Activated effector memory CD4-positive, alpha-beta T cell treated with Interleukin-2 at 50 U/mL for 16 hours (primary cell): ENCODE data around the gene RPL36.
"Not testable (repeated sequence)": the region's sequence is repeated elsewhere in the genome, so short reads cannot be mapped to it uniquely, and the experiment has no call there.

Experiments
- DNase-seq: peaks from one replicate; pipeline ENCODE4 v3.0.0-alpha.2; 2020

The RPL36 gene

GRCh38 chr19:5691822-5692722 lies 2.0 kb downstream of the RPL36 start:
- DNase-seq = no peak

GRCh38 chr19:5692723-5693194 lies 2.7 kb downstream of the RPL36 start:
- DNase-seq = no peak

GRCh38 chr19:5693195-5694166 lies 3.4 kb downstream of the RPL36 start:
- no peak for DNase-seq

- DNase-seq = no peak
Observed at GRCh38 chr19:5694167-5694955, 4.3 kb downstream of the RPL36 start.

GRCh38 chr19:5694956-5695648 lies 5.0 kb downstream of the RPL36 start:
- DNase-seq = no peak

- no peak for DNase-seq
Observed at GRCh38 chr19:5695649-5696195, 5.6 kb downstream of the RPL36 start.

- DNase-seq = no peak
Observed at GRCh38 chr19:5696196-5697021, 6.3 kb downstream of the RPL36 start.

GRCh38 chr19:5697022-5697889 lies 7.2 kb downstream of the RPL36 start:
- no peak for DNase-seq

GRCh38 chr19:5697890-5698634 lies 8.0 kb downstream of the RPL36 start:
- no peak for DNase-seq

- no peak for DNase-seq
Observed at GRCh38 chr19:5698635-5699422, 8.7 kb downstream of the RPL36 start.

GRCh38 chr19:5700455-5701092 lies 10.5 kb downstream of the RPL36 start:
- no peak for DNase-seq

GRCh38 chr19:5702053-5702410 lies 11.9 kb downstream of the RPL36 start:
- not testable (repeated sequence) for DNase-seq

- no peak for DNase-seq
Observed at GRCh38 chr19:5703819-5704818, 14.0 kb downstream of the RPL36 start.

- DNase-seq = no peak
Observed at GRCh38 chr19:5705552-5705951, 15.5 kb downstream of the RPL36 start.

- DNase-seq = no peak
Observed at GRCh38 chr19:5706876-5707573, 16.9 kb downstream of the RPL36 start.
